ENCODE results near the gene AUTS2.

Gene AUTS2

DNA sequence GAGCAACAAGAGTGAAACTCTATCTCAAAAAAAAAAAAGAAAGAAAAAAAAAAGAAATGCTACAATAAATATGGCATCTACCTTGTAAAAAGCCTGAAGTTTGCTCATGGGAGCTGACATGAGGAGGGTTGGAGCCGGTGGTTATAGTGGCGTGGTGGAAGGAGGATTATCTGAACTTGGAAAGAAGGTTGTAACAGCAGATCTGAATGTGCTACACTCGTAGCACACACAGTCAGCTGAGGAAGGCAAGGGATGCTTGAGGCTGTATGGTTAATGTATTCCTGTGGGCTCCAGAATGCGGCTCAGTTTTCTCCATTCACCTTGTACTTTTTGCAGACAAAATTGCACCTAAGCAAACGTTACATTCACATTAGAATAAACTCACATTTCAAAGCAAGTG lies 1143.4 kb downstream of the AUTS2 start:
- H3K27me3 ChIP-seq (ENCODE audit: control insufficient read depth in 5 of 5, insufficient read depth in 4 of 5, low read length in 5 of 5), result no peaks in the 10 kb centered on the region

DNA sequence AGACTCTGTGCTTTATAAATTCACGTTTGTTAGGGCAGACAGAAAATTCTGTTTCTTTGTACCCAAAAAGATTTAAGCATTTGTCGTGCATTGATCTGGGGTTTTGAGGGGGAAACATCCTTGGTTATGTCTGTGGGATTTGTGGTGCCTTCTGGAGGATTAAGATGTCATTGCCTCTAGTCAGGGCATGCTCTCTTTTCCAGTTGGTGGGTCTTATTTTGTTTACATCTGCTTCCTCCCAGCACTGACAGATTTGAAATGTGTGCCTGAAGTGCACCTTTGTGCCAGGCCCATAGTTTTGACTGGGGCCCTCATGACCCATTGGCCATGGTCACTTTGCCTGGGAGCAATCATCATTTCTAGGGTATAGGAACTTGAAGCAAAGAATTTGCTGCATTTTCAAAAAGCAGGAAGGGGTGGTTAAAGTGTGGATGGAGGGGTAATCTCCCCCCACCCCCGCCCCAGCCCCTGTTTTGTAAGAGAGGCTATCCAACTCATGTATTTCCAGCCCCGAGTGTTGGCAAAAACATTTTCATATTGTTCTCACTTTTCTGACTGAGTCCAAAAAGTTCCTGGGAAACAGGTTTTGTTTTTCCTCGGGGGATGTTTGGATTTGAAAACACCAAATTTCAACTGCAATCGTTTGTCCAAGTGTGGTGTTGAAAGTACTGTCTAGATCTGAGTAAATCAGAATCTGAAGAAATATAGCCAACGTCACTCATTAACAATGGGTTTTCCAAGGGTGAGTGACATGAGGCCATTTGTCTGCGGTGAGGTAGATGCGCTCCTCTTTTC lies 1145.5 kb downstream of the AUTS2 start:
- H3K27me3 ChIP-seq (ENCODE audit: control insufficient read depth in 5 of 5, insufficient read depth in 4 of 5, low read length in 5 of 5), result no peaks in the 10 kb centered on the region
- H3K36me3 ChIP-seq (ENCODE audit: control insufficient read depth in 5 of 5, insufficient read depth in 5 of 5, low read length in 5 of 5), result no peaks in the 10 kb centered on the region
- peaks cover 0 to 11% (median 7%) of the 10 kb centered on the region in 5 donors for H3K4me1 ChIP-seq (ENCODE audit: control insufficient read depth in 5 of 5, insufficient read depth in 5 of 5, low read length in 5 of 5)
- no peak overlapping the region for H3K4me3 ChIP-seq (ENCODE audit: low read depth in 1 of 5, low read length in 5 of 5)
- H3K9me3 ChIP-seq (ENCODE audit: control insufficient read depth in 5 of 5, low read length in 5 of 5), result no peaks in the 10 kb centered on the region
- H3K9ac ChIP-seq (ENCODE audit: low read length in 5 of 5), result no peak overlapping the region
- H3K27ac ChIP-seq (ENCODE audit: low read depth, low read length), result no peak overlapping the region

More for the DNA sequence above, 1143.4 kb downstream of the AUTS2 start:
- Histone ChIP-seq H3K9ac (ENCODE audit: low read length in 5 of 5) (no peak overlapping the region), H3K36me3 (ENCODE audit: control insufficient read depth in 5 of 5, insufficient read depth in 5 of 5, low read length in 5 of 5) (no peaks in the 10 kb centered on the region), H3K9me3 (ENCODE audit: control insufficient read depth in 5 of 5, low read length in 5 of 5) (no peaks in the 10 kb centered on the region), H3K4me3 (ENCODE audit: low read depth in 1 of 5, low read length in 5 of 5) (no peak overlapping the region), H3K4me1 (ENCODE audit: control insufficient read depth in 5 of 5, insufficient read depth in 5 of 5, low read length in 5 of 5) (peaks cover 5 to 30% (median 28%) of the 10 kb centered on the region in 5 donors), H3K27ac (ENCODE audit: low read depth, low read length) (no peak overlapping the region)

DNA sequence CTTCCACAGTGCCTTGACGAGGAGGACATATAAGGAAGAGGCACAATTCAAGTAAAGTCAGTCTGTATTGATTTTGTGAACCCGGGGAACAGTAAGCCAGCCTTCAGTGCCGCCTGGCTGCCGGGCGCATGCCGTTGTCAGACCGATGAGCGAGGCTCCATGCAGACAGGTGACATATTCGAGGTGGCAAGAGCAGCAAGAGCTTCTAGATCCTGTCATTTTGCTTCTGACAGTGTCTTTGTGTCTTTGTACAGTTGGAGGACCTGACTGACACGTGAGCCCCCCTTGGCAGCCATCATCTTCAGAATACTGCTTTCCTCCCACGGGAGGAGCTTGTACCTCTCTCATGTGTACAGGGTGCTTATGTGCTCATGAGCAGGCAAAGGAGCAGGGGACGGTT lies 1146.2 kb downstream of the AUTS2 start:
- H3K27me3 ChIP-seq (ENCODE audit: control insufficient read depth in 5 of 5, insufficient read depth in 4 of 5, low read length in 5 of 5), result no peaks in the 10 kb centered on the region
- no peak overlapping the region for H3K27ac ChIP-seq (ENCODE audit: low read depth, low read length)
- H3K9ac ChIP-seq (ENCODE audit: low read length in 5 of 5), result no peak overlapping the region
- H3K36me3 ChIP-seq (ENCODE audit: control insufficient read depth in 5 of 5, insufficient read depth in 5 of 5, low read length in 5 of 5), result no peaks in the 10 kb centered on the region
- peaks cover 0 to 5% (median 3%) of the 10 kb centered on the region in 5 donors for H3K4me1 ChIP-seq (ENCODE audit: control insufficient read depth in 5 of 5, insufficient read depth in 5 of 5, low read length in 5 of 5)
- H3K4me3 ChIP-seq (ENCODE audit: low read depth in 1 of 5, low read length in 5 of 5), result no peak overlapping the region
- H3K9me3 ChIP-seq (ENCODE audit: control insufficient read depth in 5 of 5, low read length in 5 of 5), result no peaks in the 10 kb centered on the region

DNA sequence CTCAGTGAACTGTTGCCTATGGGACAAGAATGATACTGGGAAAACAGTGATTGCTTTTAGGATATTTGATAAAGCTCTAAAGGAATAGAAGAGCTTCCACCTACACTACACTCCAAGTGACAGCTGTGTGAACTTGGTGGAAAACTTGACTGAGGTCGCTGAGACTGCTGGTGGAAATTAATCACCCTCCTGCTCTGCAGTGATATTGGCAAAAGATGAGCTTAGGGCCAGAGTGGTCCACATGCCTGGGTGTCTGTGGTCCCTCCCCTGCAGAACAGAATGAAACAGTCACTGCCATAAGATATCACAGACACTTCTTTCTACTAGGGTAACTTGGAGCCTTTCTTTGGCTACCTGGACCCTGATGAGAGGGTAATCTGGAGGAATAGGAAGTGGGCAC lies 1151.6 kb downstream of the AUTS2 start:
- Histone ChIP-seq H3K27me3 (ENCODE audit: control insufficient read depth in 5 of 5, insufficient read depth in 4 of 5, low read length in 5 of 5) (no peaks in the 10 kb centered on the region), H3K9me3 (ENCODE audit: control insufficient read depth in 5 of 5, low read length in 5 of 5) (no peaks in the 10 kb centered on the region), H3K36me3 (ENCODE audit: control insufficient read depth in 5 of 5, insufficient read depth in 5 of 5, low read length in 5 of 5) (no peaks in the 10 kb centered on the region)

DNA sequence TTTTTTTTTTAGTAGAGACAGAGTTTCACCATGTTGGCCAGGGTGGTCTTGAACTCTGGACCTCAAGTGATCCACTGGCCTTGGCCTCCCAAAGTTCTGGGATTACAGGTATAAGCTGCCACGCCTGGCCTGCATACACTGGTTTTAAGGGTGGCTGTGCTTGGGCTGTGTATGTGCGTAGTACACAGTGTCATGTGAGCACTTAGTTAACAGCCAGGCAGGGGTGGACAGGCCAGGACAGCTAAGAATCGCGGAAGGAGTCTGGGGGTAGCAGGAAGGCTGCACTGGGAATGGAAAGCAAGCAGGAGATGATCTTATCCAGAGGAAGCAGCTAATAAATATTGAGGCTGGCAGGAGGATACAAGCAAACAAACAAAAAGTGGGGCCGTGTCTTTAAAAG lies 1153.6 kb downstream of the AUTS2 start:
- no peak overlapping the region for H3K9ac ChIP-seq (ENCODE audit: low read length in 5 of 5)
- no peaks in the 10 kb centered on the region for H3K27me3 ChIP-seq (ENCODE audit: control insufficient read depth in 5 of 5, insufficient read depth in 4 of 5, low read length in 5 of 5)
- no peak overlapping the region for H3K27ac ChIP-seq (ENCODE audit: low read depth, low read length)
- no peaks in the 10 kb centered on the region for H3K4me1 ChIP-seq (ENCODE audit: control insufficient read depth in 5 of 5, insufficient read depth in 5 of 5, low read length in 5 of 5)
- H3K9me3 ChIP-seq (ENCODE audit: control insufficient read depth in 5 of 5, low read length in 5 of 5), result no peaks in the 10 kb centered on the region
- H3K36me3 ChIP-seq (ENCODE audit: control insufficient read depth in 5 of 5, insufficient read depth in 5 of 5, low read length in 5 of 5), result no peaks in the 10 kb centered on the region
- H3K4me3 ChIP-seq (ENCODE audit: low read depth in 1 of 5, low read length in 5 of 5), result no peak overlapping the region

More for the DNA sequence above, 1151.6 kb downstream of the AUTS2 start:
- Histone ChIP-seq H3K4me3 (ENCODE audit: low read depth in 1 of 5, low read length in 5 of 5) (no peak overlapping the region), H3K4me1 (ENCODE audit: control insufficient read depth in 5 of 5, insufficient read depth in 5 of 5, low read length in 5 of 5) (no peaks in the 10 kb centered on the region), H3K9ac (ENCODE audit: low read length in 5 of 5) (no peak overlapping the region), H3K27ac (ENCODE audit: low read depth, low read length) (no peak overlapping the region)

DNA sequence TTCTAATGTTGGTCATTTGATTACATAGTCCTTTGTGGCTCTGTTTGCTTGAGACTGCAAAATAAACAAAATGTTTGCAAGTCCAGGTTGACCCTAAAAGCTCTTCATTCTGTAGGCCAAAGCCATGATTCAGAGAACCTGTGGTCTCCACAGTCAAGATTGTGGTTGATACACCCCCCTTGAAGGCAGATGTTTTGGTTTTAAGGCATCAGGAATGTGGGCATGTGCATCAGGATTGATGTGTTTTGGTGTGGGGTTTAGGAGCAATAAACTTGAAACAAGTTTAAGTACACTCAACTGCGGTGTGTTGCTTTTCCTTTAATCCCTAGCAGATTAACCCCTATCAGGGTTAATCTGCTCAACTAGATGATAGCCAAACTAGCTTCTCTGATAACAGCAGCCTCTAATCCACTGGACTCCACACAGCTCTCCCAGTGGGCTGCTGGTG lies 1154.5 kb downstream of the AUTS2 start:
- Histone ChIP-seq H3K27me3 (ENCODE audit: control insufficient read depth in 5 of 5, insufficient read depth in 4 of 5, low read length in 5 of 5) (no peaks in the 10 kb centered on the region), H3K9me3 (ENCODE audit: control insufficient read depth in 5 of 5, low read length in 5 of 5) (no peaks in the 10 kb centered on the region), H3K27ac (ENCODE audit: low read depth, low read length) (no peak overlapping the region), H3K4me1 (ENCODE audit: control insufficient read depth in 5 of 5, insufficient read depth in 5 of 5, low read length in 5 of 5) (no peaks in the 10 kb centered on the region), H3K36me3 (ENCODE audit: control insufficient read depth in 5 of 5, insufficient read depth in 5 of 5, low read length in 5 of 5) (no peaks in the 10 kb centered on the region), H3K4me3 (ENCODE audit: low read depth in 1 of 5, low read length in 5 of 5) (no peak overlapping the region), H3K9ac (ENCODE audit: low read length in 5 of 5) (no peak overlapping the region)

DNA sequence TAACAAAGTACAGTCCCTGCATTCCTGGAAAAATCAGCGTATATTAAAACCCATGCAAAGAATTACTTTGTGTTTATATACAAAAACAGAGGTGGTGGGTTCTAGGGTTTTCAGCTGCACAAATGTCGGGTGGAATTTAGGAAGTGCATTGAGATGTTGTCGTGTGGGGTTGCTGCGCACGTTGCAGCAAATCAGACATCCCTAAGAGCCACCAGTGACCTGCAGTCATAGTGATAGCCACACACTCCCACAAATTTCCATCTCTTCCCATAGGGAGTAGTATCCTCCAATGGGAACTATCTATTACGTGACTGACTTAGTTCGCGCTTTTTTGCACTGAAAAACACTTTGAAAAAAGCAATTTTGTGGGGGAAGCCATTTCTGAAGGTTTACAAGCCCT lies 1158.5 kb downstream of the AUTS2 start:
- H3K9ac ChIP-seq (ENCODE audit: low read length in 5 of 5), result no peak overlapping the region
- H3K27ac ChIP-seq (ENCODE audit: low read depth, low read length), result no peak overlapping the region
- no peaks in the 10 kb centered on the region for H3K36me3 ChIP-seq (ENCODE audit: control insufficient read depth in 5 of 5, insufficient read depth in 5 of 5, low read length in 5 of 5)

DNA sequence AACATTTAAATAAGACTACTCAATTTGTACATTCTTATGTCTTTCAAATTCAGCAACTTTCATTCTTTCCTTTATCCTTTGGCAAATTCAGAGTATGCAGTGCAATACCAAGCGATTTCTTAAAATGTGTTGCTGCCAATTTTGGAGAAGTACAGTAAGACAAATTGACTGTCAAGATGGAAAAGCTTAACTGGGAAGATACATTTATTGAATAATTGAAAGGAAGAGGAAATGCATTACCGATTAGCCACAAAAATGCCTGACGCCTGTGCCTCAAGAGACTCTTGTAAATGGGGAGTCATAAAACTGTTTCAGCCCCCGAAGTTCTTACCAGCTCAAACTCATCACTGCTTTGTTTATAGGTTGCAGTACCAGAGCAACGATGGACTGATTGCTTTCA lies 1160.4 kb downstream of the AUTS2 start:
- no peak overlapping the region for H3K9ac ChIP-seq (ENCODE audit: low read length in 5 of 5)
- H3K36me3 ChIP-seq (ENCODE audit: control insufficient read depth in 5 of 5, insufficient read depth in 5 of 5, low read length in 5 of 5), result peaks cover 0 to 8% (median 0%) of the 10 kb centered on the region in 5 donors
- H3K4me3 ChIP-seq (ENCODE audit: low read depth in 1 of 5, low read length in 5 of 5), result no peak overlapping the region
- no peaks in the 10 kb centered on the region for H3K27me3 ChIP-seq (ENCODE audit: control insufficient read depth in 5 of 5, insufficient read depth in 4 of 5, low read length in 5 of 5)
- peaks cover 0 to 11% (median 3%) of the 10 kb centered on the region in 5 donors for H3K4me1 ChIP-seq (ENCODE audit: control insufficient read depth in 5 of 5, insufficient read depth in 5 of 5, low read length in 5 of 5)
- no peaks in the 10 kb centered on the region for H3K9me3 ChIP-seq (ENCODE audit: control insufficient read depth in 5 of 5, low read length in 5 of 5)
- H3K27ac ChIP-seq (ENCODE audit: low read depth, low read length), result no peak overlapping the region

More for the DNA sequence above, 1158.5 kb downstream of the AUTS2 start:
- Histone ChIP-seq H3K27me3 (ENCODE audit: control insufficient read depth in 5 of 5, insufficient read depth in 4 of 5, low read length in 5 of 5) (no peaks in the 10 kb centered on the region), H3K9me3 (ENCODE audit: control insufficient read depth in 5 of 5, low read length in 5 of 5) (no peaks in the 10 kb centered on the region), H3K4me3 (ENCODE audit: low read depth in 1 of 5, low read length in 5 of 5) (no peak overlapping the region), H3K4me1 (ENCODE audit: control insufficient read depth in 5 of 5, insufficient read depth in 5 of 5, low read length in 5 of 5) (peaks cover 0 to 11% (median 3%) of the 10 kb centered on the region in 5 donors)

DNA sequence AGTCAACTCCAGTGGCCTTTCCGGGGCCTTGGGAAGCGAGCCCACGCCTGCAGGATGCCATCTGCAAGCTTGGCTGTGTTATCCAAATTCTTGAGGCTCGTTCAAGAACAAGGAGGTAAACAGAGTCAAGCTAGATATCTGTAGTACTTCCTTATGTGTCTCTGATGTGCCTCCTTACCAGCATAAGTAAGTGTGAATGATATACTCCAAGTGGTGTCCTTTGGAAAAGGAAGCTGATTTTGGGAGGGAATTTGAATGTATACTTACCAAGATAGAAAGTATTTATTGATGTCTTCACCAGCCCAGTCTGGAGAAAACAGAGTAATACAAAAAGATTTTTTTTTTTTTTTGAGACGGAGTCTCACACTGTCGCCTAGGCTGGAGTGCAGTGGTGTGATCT lies 1161.4 kb downstream of the AUTS2 start:
- Histone ChIP-seq H3K36me3 (ENCODE audit: control insufficient read depth in 5 of 5, insufficient read depth in 5 of 5, low read length in 5 of 5) (peaks cover 0 to 8% (median 0%) of the 10 kb centered on the region in 5 donors), H3K9me3 (ENCODE audit: control insufficient read depth in 5 of 5, low read length in 5 of 5) (no peaks in the 10 kb centered on the region), H3K4me1 (ENCODE audit: control insufficient read depth in 5 of 5, insufficient read depth in 5 of 5, low read length in 5 of 5) (peaks cover 0 to 11% (median 3%) of the 10 kb centered on the region in 5 donors), H3K9ac (ENCODE audit: low read length in 5 of 5) (no peak overlapping the region), H3K27ac (ENCODE audit: low read depth, low read length) (no peak overlapping the region), H3K27me3 (ENCODE audit: control insufficient read depth in 5 of 5, insufficient read depth in 4 of 5, low read length in 5 of 5) (no peaks in the 10 kb centered on the region), H3K4me3 (ENCODE audit: low read depth in 1 of 5, low read length in 5 of 5) (no peak overlapping the region)

DNA sequence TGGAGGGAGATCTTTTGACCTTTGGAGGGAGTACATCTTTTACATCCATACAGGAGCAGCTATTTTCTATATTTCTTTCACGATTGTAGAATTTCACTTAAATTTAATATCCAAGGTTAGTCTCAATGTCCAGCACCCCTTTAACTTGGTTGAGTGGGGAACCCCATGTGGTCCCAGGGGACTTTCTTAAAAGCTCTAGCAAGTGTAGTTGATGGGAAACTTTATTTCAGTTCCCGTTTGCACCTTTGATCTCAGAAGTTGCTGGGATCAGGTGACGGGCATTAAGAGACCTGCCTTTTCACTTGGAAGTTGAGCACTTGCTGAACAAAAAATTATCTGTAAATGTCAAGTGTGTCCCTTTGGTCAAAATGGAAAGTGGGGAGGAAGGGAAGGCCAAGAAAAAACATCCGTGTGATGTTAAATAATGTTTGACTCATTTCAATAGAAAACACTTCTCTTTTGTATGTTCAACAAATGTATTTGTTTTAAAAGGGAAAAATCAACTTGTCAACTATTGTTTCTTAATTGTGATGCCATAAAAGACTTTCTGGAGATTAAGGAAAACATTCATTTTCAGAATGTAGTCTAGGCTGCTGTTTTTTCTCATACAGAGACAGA lies 1163.5 kb downstream of the AUTS2 start:
- Histone ChIP-seq H3K4me1 (ENCODE audit: control insufficient read depth in 5 of 5, insufficient read depth in 5 of 5, low read length in 5 of 5) (peaks cover 0 to 11% (median 3%) of the 10 kb centered on the region in 5 donors), H3K4me3 (ENCODE audit: low read depth in 1 of 5, low read length in 5 of 5) (no peak overlapping the region), H3K27ac (ENCODE audit: low read depth, low read length) (no peak overlapping the region), H3K9ac (ENCODE audit: low read length in 5 of 5) (no peak overlapping the region), H3K27me3 (ENCODE audit: control insufficient read depth in 5 of 5, insufficient read depth in 4 of 5, low read length in 5 of 5) (no peaks in the 10 kb centered on the region), H3K9me3 (ENCODE audit: control insufficient read depth in 5 of 5, low read length in 5 of 5) (no peaks in the 10 kb centered on the region), H3K36me3 (ENCODE audit: control insufficient read depth in 5 of 5, insufficient read depth in 5 of 5, low read length in 5 of 5) (peaks cover 0 to 26% (median 18%) of the 10 kb centered on the region in 5 donors)
